GM21390 (cell line): Measurements from ENCODE around the gene POLA1.
"Not testable (repeated sequence)": the region's sequence is repeated elsewhere in the genome, so short reads cannot be mapped to it uniquely, and the experiment has no call there.

Source experiments
- ATAC-seq: cut with Tn5 transposase; IDR thresholded peaks from one replicate; pipeline ENCODE4 v1.9.1; 2021; ENCODE audit not compliant: unreplicated experiment

Gene POLA1

GRCh38 chrX:24782011-24782410 is 88.3 kb downstream of the POLA1 start:
- no peak for ATAC-seq

- ATAC-seq, result no peak
Measured at GRCh38 chrX:24789047-24789446, 95.3 kb downstream of the POLA1 start.

GRCh38 chrX:24790166-24790565 is 96.4 kb downstream of the POLA1 start:
- no peak for ATAC-seq

- ATAC-seq, result no peak
Measured at GRCh38 chrX:24796204-24796603, 102.5 kb downstream of the POLA1 start.

- no peak for ATAC-seq
Measured at GRCh38 chrX:24799078-24799477, 105.4 kb downstream of the POLA1 start.

GRCh38 chrX:24799565-24799964 is 105.8 kb downstream of the POLA1 start:
- ATAC-seq, result no peak

- ATAC-seq, result no peak
Measured at GRCh38 chrX:24805201-24805600, 111.5 kb downstream of the POLA1 start.

GRCh38 chrX:24819807-24820206 is 126.1 kb downstream of the POLA1 start:
- not testable (repeated sequence) for ATAC-seq

GRCh38 chrX:24828147-24828546 is 134.4 kb downstream of the POLA1 start:
- no peak for ATAC-seq

- ATAC-seq, result no peak
Measured at GRCh38 chrX:24828600-24828999, 134.9 kb downstream of the POLA1 start.

GRCh38 chrX:24833695-24834094 is 140.0 kb downstream of the POLA1 start:
- ATAC-seq, result no peak

GRCh38 chrX:24837966-24838365 is 144.2 kb downstream of the POLA1 start:
- ATAC-seq, result no peak

- ATAC-seq, result no peak
Measured at GRCh38 chrX:24838629-24839028, 144.9 kb downstream of the POLA1 start.

GRCh38 chrX:24839331-24839730 is 145.6 kb downstream of the POLA1 start:
- ATAC-seq, result no peak

GRCh38 chrX:24842486-24842885 is 148.8 kb downstream of the POLA1 start:
- no peak for ATAC-seq

- no peak for ATAC-seq
Measured at GRCh38 chrX:24846550-24847150, 152.9 kb downstream of the POLA1 start.

- no peak for ATAC-seq
Measured at GRCh38 chrX:24851289-24851688, 157.6 kb downstream of the POLA1 start.

- no peak for ATAC-seq
Measured at GRCh38 chrX:24851780-24852179, 158.1 kb downstream of the POLA1 start.

- no peak for ATAC-seq
Measured at GRCh38 chrX:24858004-24858746, 164.5 kb downstream of the POLA1 start.

- ATAC-seq, result no peak
Measured at GRCh38 chrX:24859211-24859841, 165.6 kb downstream of the POLA1 start.

- ATAC-seq, result no peak
Measured at GRCh38 chrX:24860140-24860539, 166.4 kb downstream of the POLA1 start.

- ATAC-seq, result no peak
Measured at GRCh38 chrX:24862343-24862742, 168.6 kb downstream of the POLA1 start.
